ENCODE data around the gene ZNF600. TPM values are rescaled to one million over a fixed set of nuclear protein-coding genes. Genes with fewer than 3 reads are reported as not detected.

The ZNF600 gene
- total and polyA plus RNA-seq, 9 of the 15 experiments (the other 6 are each of a cell fraction or from before 2014, with no cell fraction given): 5.7 to 21.5 (median 17.6) TPM

DNA sequence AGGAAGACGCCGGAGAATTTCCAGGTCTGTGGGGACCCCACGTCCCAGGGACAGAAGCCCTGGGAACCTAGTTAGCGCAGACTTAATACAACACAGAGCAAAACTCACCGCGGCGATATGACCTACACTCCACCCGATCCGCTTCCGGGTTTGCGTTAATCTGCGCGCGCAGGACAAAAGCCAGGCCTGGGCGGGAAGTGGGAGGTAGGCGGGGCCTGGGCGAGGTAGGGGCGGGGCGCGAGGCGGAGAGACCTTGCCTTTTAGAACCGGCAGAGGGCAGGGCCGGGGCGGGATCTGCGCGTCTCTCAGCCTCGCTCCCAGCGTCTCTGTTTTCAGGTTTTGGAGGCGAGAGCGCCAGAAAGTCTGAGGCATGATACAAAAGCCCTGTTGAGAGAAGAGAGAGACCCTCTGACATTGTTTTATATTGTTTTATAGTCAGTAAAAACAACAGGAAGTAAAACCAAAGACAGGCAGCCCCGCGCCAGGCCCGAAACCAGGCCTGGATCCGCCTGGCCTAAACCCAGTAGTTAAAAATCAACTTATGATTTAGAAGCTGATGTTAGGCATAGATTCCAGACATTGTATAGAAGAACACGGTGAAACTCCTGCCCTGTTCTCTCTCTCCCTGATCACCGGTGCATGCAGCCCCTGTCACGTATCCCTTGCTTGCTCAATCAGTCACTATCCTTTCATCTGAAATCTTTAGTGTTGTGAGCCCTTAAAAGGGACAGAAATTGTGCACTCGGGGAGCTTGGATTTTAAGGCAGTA lies 51.5 kb downstream of the ZNF600 start, which contains the start of gene ZNF611 (continued):
- TF ChIP-seq THRAP3 (IDR thresholded peaks at IDR 0.05; ENCODE audit: borderline replicate concordance) (no peak), MECOM (CRISPR knock-in tag; IDR thresholded peaks at IDR 0.05) (no peak), SRSF1 (IDR thresholded peaks at IDR 0.05; ENCODE audit: low read depth, low read length) (no peak), SMARCB1 (IDR thresholded peaks at IDR 0.05; ENCODE audit: insufficient read length, low read depth) (no peak), GATA2 (CRISPR knock-in tag; IDR thresholded peaks at IDR 0.05) (no peak), EGR1 (conservative IDR thresholded peaks at IDR 0.05) (peak; percentile 36; the same call in 1 of the 2 replicates), KDM4B (IDR thresholded peaks at IDR 0.05; ENCODE audit: borderline replicate concordance in 2 of 2, low read depth in 1 of 2) (no peak), TCFL5 (CRISPR knock-in tag; conservative IDR thresholded peaks at IDR 0.05) (no peak), RHOXF2B (CRISPR knock-in tag; conservative IDR thresholded peaks at IDR 0.05) (no peak), POLR2A (conservative IDR thresholded peaks at IDR 0.05) (peak; percentile 90), ZNF217 (CRISPR knock-in tag; IDR thresholded peaks at IDR 0.05) (no peak)
- TF ChIP-seq, protein P1, sequence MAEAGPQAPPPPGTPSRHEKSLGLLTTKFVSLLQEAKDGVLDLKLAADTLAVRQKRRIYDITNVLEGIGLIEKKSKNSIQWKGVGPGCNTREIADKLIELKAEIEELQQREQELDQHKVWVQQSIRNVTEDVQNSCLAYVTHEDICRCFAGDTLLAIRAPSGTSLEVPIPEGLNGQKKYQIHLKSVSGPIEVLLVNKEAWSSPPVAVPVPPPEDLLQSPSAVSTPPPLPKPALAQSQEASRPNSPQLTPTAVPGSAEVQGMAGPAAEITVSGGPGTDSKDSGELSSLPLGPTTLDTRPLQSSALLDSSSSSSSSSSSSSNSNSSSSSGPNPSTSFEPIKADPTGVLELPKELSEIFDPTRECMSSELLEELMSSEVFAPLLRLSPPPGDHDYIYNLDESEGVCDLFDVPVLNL (CRISPR knock-in tag; IDR thresholded peaks at IDR 0.05; ENCODE audit: low read depth): no peak
- TF ChIP-seq, protein P2, sequence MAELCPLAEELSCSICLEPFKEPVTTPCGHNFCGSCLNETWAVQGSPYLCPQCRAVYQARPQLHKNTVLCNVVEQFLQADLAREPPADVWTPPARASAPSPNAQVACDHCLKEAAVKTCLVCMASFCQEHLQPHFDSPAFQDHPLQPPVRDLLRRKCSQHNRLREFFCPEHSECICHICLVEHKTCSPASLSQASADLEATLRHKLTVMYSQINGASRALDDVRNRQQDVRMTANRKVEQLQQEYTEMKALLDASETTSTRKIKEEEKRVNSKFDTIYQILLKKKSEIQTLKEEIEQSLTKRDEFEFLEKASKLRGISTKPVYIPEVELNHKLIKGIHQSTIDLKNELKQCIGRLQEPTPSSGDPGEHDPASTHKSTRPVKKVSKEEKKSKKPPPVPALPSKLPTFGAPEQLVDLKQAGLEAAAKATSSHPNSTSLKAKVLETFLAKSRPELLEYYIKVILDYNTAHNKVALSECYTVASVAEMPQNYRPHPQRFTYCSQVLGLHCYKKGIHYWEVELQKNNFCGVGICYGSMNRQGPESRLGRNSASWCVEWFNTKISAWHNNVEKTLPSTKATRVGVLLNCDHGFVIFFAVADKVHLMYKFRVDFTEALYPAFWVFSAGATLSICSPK (IDR thresholded peaks at IDR 0.05; ENCODE audit: borderline replicate concordance): no peak
- TF ChIP-seq, protein P3, sequence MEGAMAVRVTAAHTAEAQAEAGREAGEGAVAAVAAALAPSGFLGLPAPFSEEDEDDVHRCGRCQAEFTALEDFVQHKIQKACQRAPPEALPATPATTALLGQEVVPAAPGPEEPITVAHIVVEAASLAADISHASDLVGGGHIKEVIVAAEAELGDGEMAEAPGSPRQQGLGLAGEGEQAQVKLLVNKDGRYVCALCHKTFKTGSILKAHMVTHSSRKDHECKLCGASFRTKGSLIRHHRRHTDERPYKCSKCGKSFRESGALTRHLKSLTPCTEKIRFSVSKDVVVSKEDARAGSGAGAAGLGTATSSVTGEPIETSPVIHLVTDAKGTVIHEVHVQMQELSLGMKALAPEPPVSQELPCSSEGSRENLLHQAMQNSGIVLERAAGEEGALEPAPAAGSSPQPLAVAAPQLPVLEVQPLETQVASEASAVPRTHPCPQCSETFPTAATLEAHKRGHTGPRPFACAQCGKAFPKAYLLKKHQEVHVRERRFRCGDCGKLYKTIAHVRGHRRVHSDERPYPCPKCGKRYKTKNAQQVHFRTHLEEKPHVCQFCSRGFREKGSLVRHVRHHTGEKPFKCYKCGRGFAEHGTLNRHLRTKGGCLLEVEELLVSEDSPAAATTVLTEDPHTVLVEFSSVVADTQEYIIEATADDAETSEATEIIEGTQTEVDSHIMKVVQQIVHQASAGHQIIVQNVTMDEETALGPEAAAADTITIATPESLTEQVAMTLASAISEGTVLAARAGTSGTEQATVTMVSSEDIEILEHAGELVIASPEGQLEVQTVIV (CRISPR knock-in tag; IDR thresholded peaks at IDR 0.05; ENCODE audit: borderline replicate concordance): no peak
- TF ChIP-seq, protein P4, sequence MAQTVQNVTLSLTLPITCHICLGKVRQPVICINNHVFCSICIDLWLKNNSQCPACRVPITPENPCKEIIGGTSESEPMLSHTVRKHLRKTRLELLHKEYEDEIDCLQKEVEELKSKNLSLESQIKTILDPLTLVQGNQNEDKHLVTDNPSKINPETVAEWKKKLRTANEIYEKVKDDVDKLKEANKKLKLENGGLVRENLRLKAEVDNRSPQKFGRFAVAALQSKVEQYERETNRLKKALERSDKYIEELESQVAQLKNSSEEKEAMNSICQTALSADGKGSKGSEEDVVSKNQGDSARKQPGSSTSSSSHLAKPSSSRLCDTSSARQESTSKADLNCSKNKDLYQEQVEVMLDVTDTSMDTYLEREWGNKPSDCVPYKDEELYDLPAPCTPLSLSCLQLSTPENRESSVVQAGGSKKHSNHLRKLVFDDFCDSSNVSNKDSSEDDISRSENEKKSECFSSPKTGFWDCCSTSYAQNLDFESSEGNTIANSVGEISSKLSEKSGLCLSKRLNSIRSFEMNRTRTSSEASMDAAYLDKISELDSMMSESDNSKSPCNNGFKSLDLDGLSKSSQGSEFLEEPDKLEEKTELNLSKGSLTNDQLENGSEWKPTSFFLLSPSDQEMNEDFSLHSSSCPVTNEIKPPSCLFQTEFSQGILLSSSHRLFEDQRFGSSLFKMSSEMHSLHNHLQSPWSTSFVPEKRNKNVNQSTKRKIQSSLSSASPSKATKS (CRISPR knock-in tag; IDR thresholded peaks at IDR 0.05): no peak
- TF ChIP-seq, protein P5, sequence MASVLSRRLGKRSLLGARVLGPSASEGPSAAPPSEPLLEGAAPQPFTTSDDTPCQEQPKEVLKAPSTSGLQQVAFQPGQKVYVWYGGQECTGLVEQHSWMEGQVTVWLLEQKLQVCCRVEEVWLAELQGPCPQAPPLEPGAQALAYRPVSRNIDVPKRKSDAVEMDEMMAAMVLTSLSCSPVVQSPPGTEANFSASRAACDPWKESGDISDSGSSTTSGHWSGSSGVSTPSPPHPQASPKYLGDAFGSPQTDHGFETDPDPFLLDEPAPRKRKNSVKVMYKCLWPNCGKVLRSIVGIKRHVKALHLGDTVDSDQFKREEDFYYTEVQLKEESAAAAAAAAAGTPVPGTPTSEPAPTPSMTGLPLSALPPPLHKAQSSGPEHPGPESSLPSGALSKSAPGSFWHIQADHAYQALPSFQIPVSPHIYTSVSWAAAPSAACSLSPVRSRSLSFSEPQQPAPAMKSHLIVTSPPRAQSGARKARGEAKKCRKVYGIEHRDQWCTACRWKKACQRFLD (CRISPR knock-in tag; IDR thresholded peaks at IDR 0.05): no peak; the same call in 1 of the 2 replicates
- TF ChIP-seq, protein P6, sequence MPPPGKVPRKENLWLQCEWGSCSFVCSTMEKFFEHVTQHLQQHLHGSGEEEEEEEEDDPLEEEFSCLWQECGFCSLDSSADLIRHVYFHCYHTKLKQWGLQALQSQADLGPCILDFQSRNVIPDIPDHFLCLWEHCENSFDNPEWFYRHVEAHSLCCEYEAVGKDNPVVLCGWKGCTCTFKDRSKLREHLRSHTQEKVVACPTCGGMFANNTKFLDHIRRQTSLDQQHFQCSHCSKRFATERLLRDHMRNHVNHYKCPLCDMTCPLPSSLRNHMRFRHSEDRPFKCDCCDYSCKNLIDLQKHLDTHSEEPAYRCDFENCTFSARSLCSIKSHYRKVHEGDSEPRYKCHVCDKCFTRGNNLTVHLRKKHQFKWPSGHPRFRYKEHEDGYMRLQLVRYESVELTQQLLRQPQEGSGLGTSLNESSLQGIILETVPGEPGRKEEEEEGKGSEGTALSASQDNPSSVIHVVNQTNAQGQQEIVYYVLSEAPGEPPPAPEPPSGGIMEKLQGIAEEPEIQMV (tag; conservative IDR thresholded peaks at IDR 0.05; ENCODE audit: low read depth): no peak
